ENCODE data around the gene TUBB2B.
"Not testable (repeated sequence)": the region's sequence is repeated elsewhere in the genome, so short reads cannot be mapped to it uniquely, and the experiment has no call there.

DNA sequence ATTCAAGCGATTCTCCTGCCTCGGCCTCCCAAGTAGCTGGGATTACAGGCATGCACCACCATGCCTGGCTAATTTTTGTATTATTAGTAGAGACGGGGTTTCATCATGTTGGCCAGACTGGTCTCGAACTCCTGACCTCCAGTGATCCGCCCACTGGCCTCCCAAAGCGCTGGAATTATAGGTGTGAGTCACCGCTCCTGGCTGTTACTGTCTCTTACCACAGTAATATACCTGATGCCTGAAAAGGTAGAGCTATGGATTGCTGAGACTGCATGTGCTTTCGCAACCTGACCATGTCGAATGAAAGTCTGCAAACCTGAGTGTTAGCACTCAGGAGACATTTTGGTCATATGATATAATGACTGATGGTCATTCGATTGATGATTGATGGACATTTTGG is 38.3 kb downstream of the TUBB2B start:
- TF ChIP-seq, protein P1, sequence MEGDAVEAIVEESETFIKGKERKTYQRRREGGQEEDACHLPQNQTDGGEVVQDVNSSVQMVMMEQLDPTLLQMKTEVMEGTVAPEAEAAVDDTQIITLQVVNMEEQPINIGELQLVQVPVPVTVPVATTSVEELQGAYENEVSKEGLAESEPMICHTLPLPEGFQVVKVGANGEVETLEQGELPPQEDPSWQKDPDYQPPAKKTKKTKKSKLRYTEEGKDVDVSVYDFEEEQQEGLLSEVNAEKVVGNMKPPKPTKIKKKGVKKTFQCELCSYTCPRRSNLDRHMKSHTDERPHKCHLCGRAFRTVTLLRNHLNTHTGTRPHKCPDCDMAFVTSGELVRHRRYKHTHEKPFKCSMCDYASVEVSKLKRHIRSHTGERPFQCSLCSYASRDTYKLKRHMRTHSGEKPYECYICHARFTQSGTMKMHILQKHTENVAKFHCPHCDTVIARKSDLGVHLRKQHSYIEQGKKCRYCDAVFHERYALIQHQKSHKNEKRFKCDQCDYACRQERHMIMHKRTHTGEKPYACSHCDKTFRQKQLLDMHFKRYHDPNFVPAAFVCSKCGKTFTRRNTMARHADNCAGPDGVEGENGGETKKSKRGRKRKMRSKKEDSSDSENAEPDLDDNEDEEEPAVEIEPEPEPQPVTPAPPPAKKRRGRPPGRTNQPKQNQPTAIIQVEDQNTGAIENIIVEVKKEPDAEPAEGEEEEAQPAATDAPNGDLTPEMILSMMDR (IDR thresholded peaks at IDR 0.05), result not testable (repeated sequence)
- TF ChIP-seq POLR2A (IDR thresholded peaks at IDR 0.05); POLR2AphosphoS5 (IDR thresholded peaks at IDR 0.05; ENCODE audit: insufficient read depth in 1 of 2, low read depth in 1 of 2): not testable (repeated sequence)

Data from vagina (tissue), 2 donors.